Activated T-helper 2 cell treated with anti-CD3 and anti-CD28 coated beads, Interferon-gamma antibody, Interleukin-2, Interleukin-4, amounts not matched to agents 10 μg/mL and 5 μg/mL and 100 μg/mL, durations not matched to agents 14 hours and 24 hours and 36 hours (primary cell): Measurements from ENCODE around the gene HOMER1. TPM values are rescaled to one million over a fixed set of nuclear protein-coding genes. Genes with fewer than 3 reads are reported as not detected.
A peak's percentile ranks its signal among the peaks of the same experiment; 100 is the strongest.
"Not testable (repeated sequence)": the region's sequence is repeated elsewhere in the genome, so short reads cannot be mapped to it uniquely, and the experiment has no call there.

Experiments
- DNase-seq: peaks from one replicate; pipeline ENCODE4 v3.0.0; 2021; ENCODE audit warnings: low spot score
- H3K27ac Mint-ChIP-seq: one replicate; pipeline ENCODE4 v1.8.0; 2021; ENCODE audit warnings: mixed read lengths
- H3K27me3 Mint-ChIP-seq: one replicate; pipeline ENCODE4 v1.8.0; 2021; ENCODE audit warnings: low read depth, mixed read lengths
- H3K36me3 Mint-ChIP-seq: one replicate; pipeline ENCODE4 v1.8.0; 2021; ENCODE audit warnings: low read depth, mixed read lengths
- H3K4me1 Mint-ChIP-seq: one replicate; pipeline ENCODE4 v1.8.0; 2021; ENCODE audit warnings: low read depth, mixed read lengths
- H3K4me3 Mint-ChIP-seq: one replicate; pipeline ENCODE4 v1.8.0; 2021; ENCODE audit warnings: low read depth, mild to moderate bottlenecking, moderate library complexity, mixed read lengths
- H3K9me3 Mint-ChIP-seq: one replicate; pipeline ENCODE4 v1.8.0; 2021; ENCODE audit warnings: mixed read lengths
- intact Hi-C: fragments of 100-400 bp; cut with micrococcal nuclease; formaldehyde crosslinking; loops from one replicate; pipeline ENCODE4 v1.15.1; 2023
- total RNA-seq: library from RNA; stranded (reverse); gene quantifications from 2 replicates; pipeline ENCODE4 v1.2.3, GENCODE V29; 2022

The HOMER1 gene
- total RNA-seq, 1 donor from 2014 or later: 13.5 TPM

DNA sequence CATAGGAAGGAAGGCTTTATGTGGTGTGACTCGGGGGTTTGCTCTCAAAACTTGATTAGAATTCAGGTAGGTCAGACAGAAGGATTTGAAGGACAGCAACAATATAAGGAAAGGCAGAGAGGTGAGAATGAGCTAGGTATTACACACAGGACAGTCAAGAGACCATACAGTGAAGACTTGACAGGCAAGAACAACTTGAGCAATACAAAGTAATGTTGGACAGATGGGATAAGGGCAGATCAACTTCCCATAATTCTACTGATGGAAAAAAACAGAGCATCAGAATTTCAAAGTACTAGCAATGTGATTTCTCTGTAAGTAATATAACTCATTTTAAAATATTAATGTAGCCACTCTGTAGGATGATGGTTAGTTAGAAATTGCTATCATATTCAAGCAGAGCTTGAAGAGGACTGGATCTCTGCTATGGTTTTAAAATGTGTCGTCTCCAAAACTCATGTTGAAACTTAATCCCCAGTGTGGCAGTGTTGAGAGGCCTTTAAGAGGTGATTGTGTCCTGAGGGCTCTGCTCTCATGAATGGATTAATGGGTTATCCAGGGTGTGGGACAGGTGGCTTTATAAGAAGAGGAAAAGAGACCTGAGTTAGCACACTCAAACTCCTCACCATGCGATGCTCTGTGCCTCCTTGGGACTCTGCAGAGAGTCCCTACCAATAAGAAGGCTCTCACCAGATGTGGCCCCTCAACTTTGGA is 22.4 kb upstream of the HOMER1 start:
- Mint-ChIP-seq H3K4me1 (no peaks in the 10 kb centered on the region), H3K9me3 (no peaks in the 10 kb centered on the region), H3K4me3 (no peak overlapping the region), H3K27ac (no peak overlapping the region), H3K27me3 (peaks cover 2% of the 10 kb centered on the region), H3K36me3 (no peaks in the 10 kb centered on the region)
- intact Hi-C loops: no loop called here
- DNase-seq: no peak

- intact Hi-C loops: no loop called here
- Mint-ChIP-seq H3K9me3 (no peaks in the 10 kb centered on the region), H3K36me3 (no peaks in the 10 kb centered on the region)
These were observed 21.7 kb upstream of the HOMER1 start for GRCh38 chr5:79535477-79536192.

GRCh38 chr5:79529110-79529509 is 15.2 kb upstream of the HOMER1 start:
- Mint-ChIP-seq H3K9me3 (peaks cover 10% of the 10 kb centered on the region), H3K36me3 (no peaks in the 10 kb centered on the region), H3K27me3 (peaks cover 2% of the 10 kb centered on the region), H3K27ac (no peak overlapping the region), H3K4me3 (no peak overlapping the region), H3K4me1 (no peaks in the 10 kb centered on the region)
- intact Hi-C loops: no loop called here
- no peak for DNase-seq

More at GRCh38 chr5:79535477-79536192, 21.7 kb upstream of the HOMER1 start:
- Mint-ChIP-seq H3K4me3 (no peak overlapping the region), H3K27me3 (peaks cover 2% of the 10 kb centered on the region), H3K27ac (no peak overlapping the region), H3K4me1 (no peaks in the 10 kb centered on the region)
- no peak for DNase-seq

DNA sequence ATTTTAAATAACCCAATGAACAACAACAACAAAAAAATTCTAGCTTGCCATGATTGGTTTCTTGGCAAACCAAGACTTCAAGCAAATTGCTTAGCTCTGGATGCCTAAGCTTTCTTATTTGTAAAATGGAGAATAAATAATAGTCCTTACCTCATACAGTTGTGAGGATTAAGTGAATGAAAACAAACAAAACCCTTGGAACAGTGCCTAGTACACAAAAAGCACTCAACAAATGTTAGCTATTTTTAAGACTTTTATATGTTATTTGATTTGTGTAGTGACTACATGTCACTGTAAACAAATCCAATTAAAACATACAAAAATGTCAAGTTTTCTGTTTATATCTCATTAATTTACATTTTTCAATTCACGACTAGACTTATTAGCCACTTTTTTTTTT is 13.5 kb upstream of the HOMER1 start:
- H3K4me3 Mint-ChIP-seq: no peak overlapping the region
- no peak overlapping the region for H3K27ac Mint-ChIP-seq
- no peaks in the 10 kb centered on the region for H3K36me3 Mint-ChIP-seq
- no peak for DNase-seq
- H3K4me1 Mint-ChIP-seq: no peaks in the 10 kb centered on the region
- H3K27me3 Mint-ChIP-seq: peaks cover 2% of the 10 kb centered on the region
- peaks cover 12% of the 10 kb centered on the region for H3K9me3 Mint-ChIP-seq
- intact Hi-C loops: no loop called here

DNA sequence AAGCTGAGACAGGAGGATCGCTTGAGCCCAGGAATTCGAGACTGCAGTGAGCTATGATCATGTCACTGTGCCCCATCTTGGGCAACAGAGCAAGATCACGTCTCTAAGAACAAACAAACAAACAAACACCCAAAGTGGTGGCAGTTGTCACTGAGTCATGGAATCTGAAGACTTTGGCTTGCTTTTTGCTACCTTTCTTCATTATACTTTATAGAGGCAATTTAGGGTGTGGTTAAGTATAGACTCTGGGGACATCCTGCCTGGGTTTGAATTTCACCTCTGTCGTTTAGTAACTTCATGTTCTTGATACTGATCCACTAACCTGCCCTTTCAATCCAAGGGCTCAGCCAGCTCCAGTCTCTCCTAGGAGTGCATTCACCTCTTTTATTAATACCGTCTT is 13.0 kb upstream of the HOMER1 start:
- no peak for DNase-seq
- H3K9me3 Mint-ChIP-seq: peaks cover 12% of the 10 kb centered on the region
- no peaks in the 10 kb centered on the region for H3K4me1 Mint-ChIP-seq
- peaks cover 2% of the 10 kb centered on the region for H3K27me3 Mint-ChIP-seq
- intact Hi-C loops: no loop called here
- no peak overlapping the region for H3K4me3 Mint-ChIP-seq
- H3K36me3 Mint-ChIP-seq: no peaks in the 10 kb centered on the region
- no peak overlapping the region for H3K27ac Mint-ChIP-seq

- Mint-ChIP-seq H3K4me1 (no peaks in the 10 kb centered on the region), H3K27me3 (peaks cover under 1% of the 10 kb centered on the region), H3K36me3 (no peaks in the 10 kb centered on the region), H3K4me3 (no peak overlapping the region), H3K9me3 (peaks cover 12% of the 10 kb centered on the region), H3K27ac (no peak overlapping the region)
- no peak for DNase-seq
- intact Hi-C loops: no loop called here
These were observed 12.6 kb upstream of the HOMER1 start for GRCh38 chr5:79526493-79526892.

DNA sequence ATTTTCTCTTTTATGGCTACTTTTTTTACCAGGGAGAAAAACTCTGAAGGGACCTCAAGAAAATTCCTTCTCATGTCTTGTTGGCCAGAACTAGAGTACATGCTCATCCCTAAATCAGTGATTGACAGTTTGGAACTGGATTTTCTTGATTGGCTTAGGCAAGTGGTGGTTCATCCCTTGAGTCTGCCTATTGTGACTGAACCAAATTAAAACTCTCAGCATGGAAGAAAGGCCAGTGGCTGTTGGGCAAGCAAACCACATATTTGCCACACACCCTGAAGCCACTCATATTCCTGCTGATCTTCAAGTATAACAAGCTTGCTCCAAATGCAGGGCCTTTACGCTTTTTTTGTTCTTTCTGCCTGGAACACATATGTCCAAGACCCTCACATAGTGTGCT is 7.2 kb upstream of the HOMER1 start:
- Mint-ChIP-seq H3K27me3 (no peaks in the 10 kb centered on the region), H3K27ac (no peak overlapping the region), H3K36me3 (no peaks in the 10 kb centered on the region), H3K4me1 (peaks cover 7% of the 10 kb centered on the region), H3K4me3 (no peak overlapping the region), H3K9me3 (peaks cover 12% of the 10 kb centered on the region)
- intact Hi-C loops: no loop called here
- no peak for DNase-seq

DNA sequence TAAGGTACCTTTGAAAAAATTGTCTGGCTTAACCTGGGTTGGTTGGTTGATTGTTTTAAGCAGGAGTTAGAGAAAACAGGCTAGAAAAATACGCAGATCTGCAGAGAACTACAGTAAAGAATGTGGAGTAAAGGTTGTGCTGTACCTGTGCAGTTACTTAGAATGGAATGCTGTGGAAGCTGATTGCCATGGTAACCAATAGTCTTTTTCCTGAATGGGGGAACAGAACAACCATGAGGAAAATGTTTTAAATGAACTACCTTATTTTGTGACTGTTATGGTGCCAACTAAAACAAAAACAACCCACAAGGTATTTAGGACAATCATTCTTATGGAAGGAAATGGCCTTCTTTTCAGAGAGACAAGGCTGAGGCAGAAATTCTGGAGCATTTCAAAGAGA is 4.8 kb upstream of the HOMER1 start:
- Mint-ChIP-seq H3K9me3 (no peaks in the 10 kb centered on the region), H3K4me1 (peaks cover 13% of the 10 kb centered on the region), H3K27ac (no peak overlapping the region), H3K27me3 (no peaks in the 10 kb centered on the region), H3K36me3 (no peaks in the 10 kb centered on the region), H3K4me3 (no peak overlapping the region)
- DNase-seq: no peak
- intact Hi-C loops: loop anchor here (10.0 kb wide), 1 partner anchor 1224 kb away; the partner anchor contains the start of gene AP3B1

DNA sequence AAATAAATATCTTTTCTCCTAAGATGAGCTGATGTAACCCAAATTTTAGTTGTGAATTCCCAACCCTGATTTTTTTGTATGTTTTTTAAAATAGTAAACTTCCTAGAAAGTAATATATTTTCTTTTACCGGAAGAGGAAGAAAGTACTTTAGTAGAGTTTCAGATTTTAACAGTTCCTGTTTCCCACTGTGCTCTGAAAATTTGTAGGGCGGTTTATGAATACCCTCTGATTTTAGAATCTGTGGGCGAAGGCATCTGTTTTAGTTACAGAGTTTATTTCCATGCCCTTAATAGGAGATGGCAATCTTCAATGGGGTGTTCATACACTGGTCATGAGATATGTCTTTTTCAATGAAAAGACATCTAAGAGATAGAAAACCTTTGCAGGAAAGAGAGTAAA is 3.7 kb upstream of the HOMER1 start:
- DNase-seq: no peak
- intact Hi-C loops: loop anchor here (10.0 kb wide), 1 partner anchor 1223 kb away; the partner anchor contains the start of gene AP3B1
- no peak overlapping the region for H3K4me3 Mint-ChIP-seq
- H3K4me1 Mint-ChIP-seq: peaks cover 15% of the 10 kb centered on the region
- H3K27ac Mint-ChIP-seq: no peak overlapping the region
- H3K36me3 Mint-ChIP-seq: no peaks in the 10 kb centered on the region
- peaks cover under 1% of the 10 kb centered on the region for H3K27me3 Mint-ChIP-seq
- no peaks in the 10 kb centered on the region for H3K9me3 Mint-ChIP-seq

DNA sequence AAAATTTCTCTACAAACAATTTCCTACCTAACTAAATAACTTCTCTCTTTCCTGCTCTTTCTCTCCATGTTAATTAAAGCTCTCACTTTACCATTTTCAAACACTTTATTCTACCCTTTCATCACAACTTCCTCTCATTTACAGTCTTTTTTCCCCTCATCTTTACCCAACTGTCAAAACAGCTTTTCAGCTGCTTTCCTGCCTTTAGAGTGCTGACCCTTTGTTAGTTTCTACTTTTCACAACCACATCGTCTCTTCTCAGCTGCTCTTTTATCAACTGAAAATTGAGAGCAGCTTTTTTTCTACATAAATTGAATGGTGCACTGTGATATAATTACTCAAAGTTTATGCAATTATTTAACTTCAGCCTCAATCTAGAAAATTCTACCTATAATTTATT is 3.1 kb upstream of the HOMER1 start:
- no peak overlapping the region for H3K27ac Mint-ChIP-seq
- intact Hi-C loops: loop anchor here (10.0 kb wide), 1 partner anchor 1222 kb away; the partner anchor contains the start of gene AP3B1

DNA sequence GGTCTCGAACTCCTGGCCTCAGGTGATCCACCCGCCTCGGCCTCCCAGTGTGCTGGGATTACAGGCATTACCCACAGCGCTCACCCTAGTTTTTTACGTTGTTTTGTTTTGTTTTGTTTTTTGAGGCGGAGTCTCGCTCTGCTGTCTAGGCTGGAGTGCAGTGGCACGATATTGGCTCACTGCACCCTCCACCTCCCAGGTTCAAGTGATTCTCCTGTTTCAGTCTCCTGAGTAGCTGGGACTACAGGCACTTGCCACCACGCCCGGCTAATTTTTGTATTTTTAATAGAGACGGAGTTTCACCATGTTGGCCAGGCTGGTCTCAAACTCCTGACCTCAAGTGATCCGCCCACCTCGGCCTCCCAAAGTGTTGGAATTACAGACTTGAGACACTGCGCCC is 2.4 kb upstream of the HOMER1 start:
- intact Hi-C loops: loop anchor here (10.0 kb wide), 1 partner anchor 1222 kb away; the partner anchor contains the start of gene AP3B1
- H3K4me3 Mint-ChIP-seq, H3K36me3 Mint-ChIP-seq, DNase-seq, H3K9me3 Mint-ChIP-seq, H3K27ac Mint-ChIP-seq, H3K27me3 Mint-ChIP-seq: not testable (repeated sequence)
- H3K4me1 Mint-ChIP-seq: peaks cover 26% of the 10 kb centered on the region

More for the DNA sequence above, 3.1 kb upstream of the HOMER1 start:
- Mint-ChIP-seq H3K9me3 (no peaks in the 10 kb centered on the region), H3K27me3 (peaks cover 3% of the 10 kb centered on the region), H3K36me3 (no peaks in the 10 kb centered on the region), H3K4me1 (peaks cover 20% of the 10 kb centered on the region), H3K4me3 (peak overlapping the region; percentile 1)
- no peak for DNase-seq

GRCh38 chr5:79514391-79515105 is 614 bp upstream of the HOMER1 start:
- intact Hi-C loops: loop anchor here (1.0 to 10.0 kb wide), 5 partner anchors 47 to 1220 kb away; partner anchors contain the start of genes AP3B1, MTX3, TENT2 and ZFYVE16
- Mint-ChIP-seq H3K9me3 (no peaks in the 10 kb centered on the region), H3K36me3 (no peaks in the 10 kb centered on the region), H3K4me1 (peaks cover 35% of the 10 kb centered on the region), H3K27me3 (peaks cover 3% of the 10 kb centered on the region), H3K4me3 (peak overlapping the region; percentile 93), H3K27ac (peak overlapping the region; percentile 96)
- DNase-seq: peak; percentile 87
